NCI-H128 (cell line): ENCODE measurements around the gene HEATR1.
"Not testable (repeated sequence)": the region's sequence is repeated elsewhere in the genome, so short reads cannot be mapped to it uniquely, and the experiment has no call there.

Experiments
- DNase-seq: peaks from one replicate; lab custom pipeline; 2025; ENCODE audit not compliant: unreplicated experiment; lab: John Stamatoyannopoulos, UW

The HEATR1 gene

GRCh38 chr1:236602171-236602570 is 2.1 kb downstream of the HEATR1 start:
- no peak for DNase-seq

- no peak for DNase-seq
Measured at GRCh38 chr1:236590553-236591150, 13.7 kb downstream of the HEATR1 start.

GRCh38 chr1:236589531-236589930 is 14.8 kb downstream of the HEATR1 start:
- DNase-seq, result no peak

GRCh38 chr1:236581528-236581927 is 22.8 kb downstream of the HEATR1 start:
- no peak for DNase-seq

- DNase-seq, result not testable (repeated sequence)
Measured at GRCh38 chr1:236580404-236580803, 23.9 kb downstream of the HEATR1 start.

GRCh38 chr1:236578661-236579060 is 25.7 kb downstream of the HEATR1 start:
- no peak for DNase-seq

- DNase-seq, result not testable (repeated sequence)
Measured at GRCh38 chr1:236577041-236577440, 27.3 kb downstream of the HEATR1 start.

- DNase-seq, result no peak
Measured at GRCh38 chr1:236576004-236576403, 28.3 kb downstream of the HEATR1 start.

- DNase-seq, result no peak
Measured at GRCh38 chr1:236575523-236575922, 28.8 kb downstream of the HEATR1 start.

- DNase-seq, result no peak
Measured at GRCh38 chr1:236568285-236568894, 35.9 kb downstream of the HEATR1 start.

GRCh38 chr1:236565530-236565929 is 38.8 kb downstream of the HEATR1 start:
- DNase-seq, result no peak

- no peak for DNase-seq
Measured at GRCh38 chr1:236561976-236562375, 42.3 kb downstream of the HEATR1 start.

GRCh38 chr1:236560213-236560771 is 44.0 kb downstream of the HEATR1 start:
- DNase-seq, result no peak

GRCh38 chr1:236558846-236559245 is 45.5 kb downstream of the HEATR1 start:
- no peak for DNase-seq

- no peak for DNase-seq
Measured at GRCh38 chr1:236558081-236558480, 46.2 kb downstream of the HEATR1 start.

- DNase-seq, result no peak
Measured at GRCh38 chr1:236556606-236557005, 47.7 kb downstream of the HEATR1 start.

GRCh38 chr1:236553370-236553769 is 50.9 kb downstream of the HEATR1 start:
- no peak for DNase-seq

- DNase-seq, result no peak
Measured at GRCh38 chr1:236552901-236553300, 51.4 kb downstream of the HEATR1 start.

- DNase-seq, result no peak
Measured at GRCh38 chr1:236552096-236552495, 52.2 kb downstream of the HEATR1 start.

- no peak for DNase-seq
Measured at GRCh38 chr1:236550961-236551851, 53.1 kb downstream of the HEATR1 start.

GRCh38 chr1:236548452-236548851 is 55.9 kb downstream of the HEATR1 start:
- DNase-seq, result no peak
